ENCODE results near the gene KDM6A.
"Not testable (repeated sequence)": the region's sequence is repeated elsewhere in the genome, so short reads cannot be mapped to it uniquely, and the experiment has no call there.

Gene KDM6A

DNA sequence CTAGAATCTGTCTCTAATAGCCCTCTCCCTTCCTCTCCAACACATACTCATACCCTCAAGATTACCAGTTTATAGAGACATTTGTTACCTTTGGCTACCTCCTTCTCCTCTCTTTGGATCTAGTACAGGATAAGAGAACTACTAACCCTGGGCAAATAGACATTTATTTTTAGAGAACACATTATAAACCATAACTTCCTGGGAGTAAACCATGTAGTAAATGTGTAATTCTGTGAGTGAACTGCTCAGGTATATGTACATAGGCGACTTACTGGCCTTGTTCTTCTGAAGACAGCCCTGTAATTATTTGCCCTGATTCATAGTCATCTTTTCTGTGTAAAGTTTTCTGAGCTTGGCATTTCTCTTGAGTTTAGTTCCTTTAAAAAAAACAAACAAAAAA, 94.2 kb downstream of the KDM6A start:
- DNase-seq: no peak

GRCh38 chrX:44970709-44971108, 97.7 kb downstream of the KDM6A start:
- DNase-seq: no peak

GRCh38 chrX:44971674-44972073, 98.7 kb downstream of the KDM6A start:
- DNase-seq: no peak

DNA sequence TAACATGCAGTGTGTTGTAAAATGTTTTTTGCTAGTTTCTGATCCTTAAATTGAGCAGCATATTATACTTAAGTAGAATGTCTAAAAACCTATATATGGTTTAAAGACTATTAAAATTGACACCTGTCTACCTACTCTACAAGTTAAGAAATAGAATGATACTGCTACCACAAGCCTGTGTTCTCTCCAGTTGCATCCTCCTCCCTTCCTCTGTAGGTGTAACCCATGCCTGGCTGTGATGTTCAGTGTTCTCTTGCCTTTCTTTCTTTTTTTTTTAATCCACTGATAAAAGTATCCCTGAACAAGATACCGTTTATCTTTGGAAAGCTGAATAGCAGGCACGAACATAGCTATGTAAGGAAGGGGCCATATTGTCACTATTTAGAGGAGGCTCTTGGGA, 99.1 kb downstream of the KDM6A start:
- DNase-seq: no peak

DNA sequence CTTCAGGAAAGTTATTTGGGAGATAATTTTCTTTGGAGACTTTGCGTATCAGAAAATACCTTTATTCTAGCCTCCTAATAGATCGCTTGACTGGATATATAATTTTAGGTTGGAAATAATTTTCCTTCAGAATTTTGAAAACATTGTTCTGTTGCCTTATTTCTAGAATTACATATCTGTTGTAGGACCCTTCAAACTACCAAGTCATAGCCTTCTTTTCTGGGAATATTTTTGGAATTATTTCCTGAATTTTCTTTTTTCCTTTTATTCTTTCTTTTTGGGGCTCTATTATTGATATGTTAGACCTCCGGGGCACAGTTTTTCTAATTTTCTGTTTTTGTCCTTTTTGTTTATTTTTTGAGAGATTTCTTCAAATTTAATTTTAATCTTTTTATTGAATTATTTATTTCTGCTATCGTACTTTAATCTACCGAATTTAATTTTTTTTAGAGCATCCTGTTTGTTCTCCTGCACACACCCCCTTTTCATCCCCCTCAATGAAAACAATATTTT, 100.5 kb downstream of the KDM6A start:
- DNase-seq: no peak

DNA sequence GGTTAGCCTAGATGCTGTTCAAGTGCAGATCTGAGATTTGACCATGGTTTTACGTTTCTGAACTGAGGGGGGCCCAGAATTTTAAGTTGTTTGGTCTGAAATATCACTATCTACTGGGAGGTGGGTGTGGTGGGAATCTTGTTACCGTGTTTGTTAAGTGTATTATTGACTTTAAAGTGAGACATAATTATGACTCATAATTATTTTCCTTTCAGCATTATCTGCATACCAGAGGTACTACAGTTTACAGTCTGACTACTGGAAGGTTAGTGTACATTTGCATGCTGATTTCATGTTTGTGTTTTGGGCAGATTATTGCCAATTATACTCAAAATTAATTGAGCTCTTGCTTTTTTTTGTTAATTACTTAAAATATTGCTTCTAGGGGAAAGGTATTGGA, 101.5 kb downstream of the KDM6A start:
- no peak for DNase-seq

GRCh38 chrX:44975666-44976263, 102.8 kb downstream of the KDM6A start:
- no peak for DNase-seq

- DNase-seq: no peak
These were observed 106.0 kb downstream of the KDM6A start for GRCh38 chrX:44978976-44979375.

- DNase-seq: no peak
These were observed 107.4 kb downstream of the KDM6A start for GRCh38 chrX:44980403-44980802.

DNA sequence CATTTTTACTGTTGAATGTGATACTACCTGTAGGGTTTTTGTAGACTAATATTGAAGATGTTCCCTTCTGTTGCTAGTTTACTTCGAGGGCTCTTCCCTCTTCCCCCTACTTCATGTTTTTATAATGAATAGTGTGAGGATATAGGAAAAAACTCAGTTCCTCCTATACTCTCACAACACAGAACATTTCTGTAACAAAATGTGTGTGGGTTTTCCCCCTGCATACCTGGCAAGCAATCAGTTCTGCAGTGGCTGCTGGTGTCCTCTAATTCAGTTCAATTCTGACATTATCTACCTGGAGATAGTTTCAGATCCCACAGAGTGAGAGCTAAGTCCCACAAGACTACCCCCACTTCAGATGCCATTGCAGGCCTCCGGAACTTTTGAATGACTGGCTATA, 107.9 kb downstream of the KDM6A start:
- DNase-seq: no peak

DNA sequence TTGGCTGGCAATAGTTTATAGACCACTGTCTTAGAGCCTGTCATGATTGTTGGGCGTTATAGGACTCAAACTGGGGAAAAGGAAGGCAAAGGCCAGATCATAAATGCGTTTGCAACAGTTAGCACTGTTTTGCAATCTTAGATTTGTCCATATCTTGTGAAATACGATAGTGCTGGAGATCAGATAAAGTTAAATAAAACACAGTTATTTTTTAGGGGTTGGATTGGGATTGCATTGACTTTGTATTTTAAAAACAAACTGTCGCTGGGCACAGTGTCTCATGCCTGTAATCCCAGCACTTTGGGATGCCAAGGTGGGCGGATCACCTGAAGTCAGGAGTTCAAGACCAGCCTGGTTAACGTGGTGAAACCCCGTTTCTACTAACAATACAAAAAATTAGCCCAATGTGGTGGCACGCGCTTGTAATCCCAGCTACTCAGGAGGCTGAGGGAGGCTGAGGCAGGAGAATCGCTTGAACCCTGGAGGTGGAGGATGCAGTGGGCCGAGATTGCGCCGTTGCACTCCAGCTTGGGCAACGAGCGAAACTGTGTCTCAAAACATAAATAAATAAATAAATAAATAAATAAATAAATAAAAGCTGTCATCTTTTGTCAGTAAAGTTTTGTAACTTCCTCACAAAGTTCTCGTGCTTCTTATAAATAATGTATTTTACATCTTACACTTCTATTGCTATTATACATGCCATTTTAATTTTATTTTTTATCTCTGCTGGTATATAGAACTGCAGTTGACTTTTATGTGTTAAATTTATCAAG, 117.2 kb downstream of the KDM6A start:
- peak; percentile 42 to 72 for DNase-seq

- no peak for DNase-seq
These were observed 119.8 kb downstream of the KDM6A start for GRCh38 chrX:44992775-44993174.

GRCh38 chrX:44996277-44996676, 123.3 kb downstream of the KDM6A start:
- DNase-seq: peak in 1 of 2 donors; percentile 12

DNA sequence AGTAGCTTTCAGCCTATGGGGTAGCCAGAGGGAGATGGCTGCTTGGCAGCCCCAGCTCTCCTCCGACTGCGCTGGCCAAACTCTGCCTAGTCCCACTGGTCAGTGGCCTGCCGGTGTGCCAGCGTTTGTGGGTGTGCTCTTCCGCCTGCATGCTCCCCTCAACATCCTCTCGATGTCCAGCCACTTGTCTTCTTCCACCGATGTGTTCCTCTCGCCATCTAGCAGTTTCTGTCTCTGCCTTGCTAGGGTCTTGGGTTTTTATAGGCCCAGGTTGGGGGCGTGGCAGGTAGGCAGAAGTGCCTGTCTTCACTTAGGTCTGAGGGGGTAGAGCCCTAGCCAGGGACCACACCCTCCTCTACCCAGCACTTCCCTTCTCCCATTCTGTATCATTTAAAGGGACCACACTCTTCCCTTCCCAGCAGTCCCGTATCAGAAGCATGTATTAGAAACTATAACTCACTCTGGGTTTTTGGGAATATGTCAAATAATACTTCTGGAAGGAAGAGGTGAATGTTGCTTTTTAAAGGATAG, 124.4 kb downstream of the KDM6A start:
- DNase-seq: peak in 1 of 2 donors; percentile 5

DNA sequence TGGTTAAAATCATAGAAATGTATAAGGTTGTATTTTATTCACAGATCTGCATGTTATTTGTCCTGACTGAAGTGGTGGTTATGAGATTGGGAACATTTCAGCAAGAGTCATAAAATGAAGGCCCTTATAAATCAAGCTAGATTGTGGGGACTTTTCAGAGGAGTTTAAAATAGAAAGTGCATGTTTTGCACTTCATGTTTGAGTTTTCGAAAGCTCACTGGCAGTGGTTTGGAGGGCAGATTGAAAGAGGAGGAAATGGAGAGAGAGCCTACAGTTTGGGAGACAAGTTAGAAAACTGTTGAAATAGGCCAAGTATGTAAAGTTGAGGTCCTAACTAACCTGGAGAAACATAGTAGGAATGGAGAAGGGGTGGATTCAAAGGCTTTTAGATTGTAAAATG, 124.9 kb downstream of the KDM6A start:
- DNase-seq: no peak

DNA sequence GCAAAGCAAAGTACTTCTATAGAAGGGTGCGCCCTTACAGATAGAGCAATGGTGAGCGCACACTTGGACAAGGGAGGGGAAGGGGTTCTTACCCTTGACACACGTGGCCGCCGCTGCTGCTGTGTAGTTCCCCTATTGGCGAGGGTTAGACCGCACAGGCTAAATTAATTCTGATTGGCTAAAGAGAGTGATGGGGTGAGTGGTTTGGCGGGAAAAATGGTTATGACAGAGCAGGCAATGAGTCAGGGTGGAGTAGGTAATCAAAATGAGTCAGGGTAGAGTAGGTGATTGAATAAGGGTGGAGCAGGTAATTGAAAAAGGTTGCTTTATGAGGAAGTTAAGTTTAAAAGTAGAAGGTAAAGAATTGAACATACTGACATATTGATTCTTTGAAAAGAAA, 126.2 kb downstream of the KDM6A start:
- DNase-seq: not testable (repeated sequence)

DNA sequence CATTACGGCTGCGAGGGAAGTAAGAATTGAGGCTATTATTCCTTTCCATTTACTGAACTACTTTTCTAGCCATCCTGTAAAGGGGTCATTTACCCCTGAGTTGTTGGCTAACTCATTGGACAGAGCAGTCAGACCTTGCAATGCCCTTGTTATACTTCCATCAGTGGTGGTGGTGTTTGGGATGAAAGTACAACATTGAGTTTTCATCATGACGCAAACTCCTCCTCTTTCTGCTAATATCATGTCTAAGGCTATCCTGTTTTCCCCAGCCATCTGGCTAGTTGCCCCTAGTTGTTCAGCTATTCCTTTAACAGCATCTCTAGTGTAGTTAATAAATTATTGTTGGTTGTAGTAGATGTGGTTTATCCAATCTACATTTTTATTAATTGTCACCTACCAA, 126.9 kb downstream of the KDM6A start:
- not testable (repeated sequence) for DNase-seq

DNA sequence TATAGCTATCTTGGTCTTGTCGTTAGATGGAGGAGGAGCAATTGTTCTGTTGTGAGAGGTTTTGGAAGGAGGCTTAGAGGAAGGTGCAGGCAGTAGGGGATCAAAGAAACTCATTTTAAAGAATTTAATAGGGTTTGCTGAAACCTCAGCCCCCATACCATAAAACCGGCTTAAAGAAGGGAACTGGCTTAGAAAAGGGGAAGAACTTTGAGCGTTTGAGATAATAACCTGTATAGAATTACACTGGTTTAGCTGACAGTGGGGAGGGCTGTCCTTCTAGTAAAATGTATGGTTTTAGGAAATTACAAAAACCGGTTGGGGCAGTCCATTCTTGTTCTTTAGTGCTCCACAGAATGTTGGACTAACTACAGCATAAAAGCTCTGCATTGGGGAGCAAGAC, 128.1 kb downstream of the KDM6A start:
- DNase-seq: no peak

- no peak for DNase-seq
These were observed 130.1 kb downstream of the KDM6A start for GRCh38 chrX:45003085-45003484.

- no peak for DNase-seq
These were observed 133.2 kb downstream of the KDM6A start for GRCh38 chrX:45006002-45006800.

GRCh38 chrX:45007598-45007997, 134.6 kb downstream of the KDM6A start:
- peak; percentile 1 to 49 for DNase-seq

- DNase-seq: no peak
These were observed 136.5 kb downstream of the KDM6A start for GRCh38 chrX:45009371-45010000.

- no peak for DNase-seq
These were observed 138.1 kb downstream of the KDM6A start for GRCh38 chrX:45011131-45011530.
